Fibroblast of skin of left biceps (primary cell): ENCODE measurements around the gene NFX1.

Source experiments
- DNase-seq, 2 experiments: peaks; one replicate each; pipeline ENCODE4 v3.0.0-alpha.2; 2013; ENCODE audit warnings: low read depth in 2 of 2

NFX1 gene

DNA sequence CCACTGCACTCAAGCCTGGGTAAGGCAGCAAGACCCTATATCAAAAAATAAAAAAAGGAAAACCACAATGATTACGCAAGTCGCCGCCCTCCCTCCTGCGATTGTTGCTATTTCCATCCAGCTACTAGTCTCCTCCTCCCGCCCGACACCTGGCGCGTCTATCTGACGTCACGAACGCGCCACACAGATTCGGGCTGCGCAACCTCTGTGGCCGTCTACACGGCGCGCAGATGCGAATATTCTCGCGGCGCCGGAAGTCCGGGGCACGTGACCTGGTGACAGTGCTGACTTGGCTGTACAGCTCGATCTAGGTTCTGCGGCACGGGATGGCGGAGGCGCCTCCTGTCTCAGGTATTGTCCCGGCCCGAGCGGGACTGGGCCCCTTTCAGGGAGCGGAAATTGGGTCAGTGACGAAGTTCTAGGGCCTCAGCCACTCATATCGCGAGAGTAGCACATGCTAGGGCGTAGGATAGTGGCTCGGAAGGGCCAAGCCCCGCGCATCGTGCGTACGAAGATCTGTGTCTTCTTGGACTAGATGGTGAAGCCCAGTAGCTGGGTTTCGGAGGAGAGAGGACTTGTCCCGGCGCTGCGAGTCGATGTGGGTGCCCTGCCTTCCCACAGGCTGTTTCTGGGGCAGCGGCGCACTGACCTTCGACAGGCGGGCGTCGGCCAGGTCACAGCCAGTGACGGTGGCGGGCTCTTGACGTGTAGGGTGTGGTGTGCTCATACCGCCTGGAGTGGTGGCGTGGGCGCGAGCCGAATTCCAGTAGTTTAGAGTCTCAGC is at the start of gene NFX1:
Gene NFX1, plus strand, starts transcription at position 270 of the 784 bp plus-strand sequence. Its CDS starts 57 bp downstream, at position 327.
- DNase-seq, result peak; percentile 98

GRCh38 chr9:33241298-33241697 is 49.0 kb upstream of the NFX1 start:
- DNase-seq, result no peak

- DNase-seq, result no peak
These were observed 47.6 kb upstream of the NFX1 start for GRCh38 chr9:33242609-33243134.

DNA sequence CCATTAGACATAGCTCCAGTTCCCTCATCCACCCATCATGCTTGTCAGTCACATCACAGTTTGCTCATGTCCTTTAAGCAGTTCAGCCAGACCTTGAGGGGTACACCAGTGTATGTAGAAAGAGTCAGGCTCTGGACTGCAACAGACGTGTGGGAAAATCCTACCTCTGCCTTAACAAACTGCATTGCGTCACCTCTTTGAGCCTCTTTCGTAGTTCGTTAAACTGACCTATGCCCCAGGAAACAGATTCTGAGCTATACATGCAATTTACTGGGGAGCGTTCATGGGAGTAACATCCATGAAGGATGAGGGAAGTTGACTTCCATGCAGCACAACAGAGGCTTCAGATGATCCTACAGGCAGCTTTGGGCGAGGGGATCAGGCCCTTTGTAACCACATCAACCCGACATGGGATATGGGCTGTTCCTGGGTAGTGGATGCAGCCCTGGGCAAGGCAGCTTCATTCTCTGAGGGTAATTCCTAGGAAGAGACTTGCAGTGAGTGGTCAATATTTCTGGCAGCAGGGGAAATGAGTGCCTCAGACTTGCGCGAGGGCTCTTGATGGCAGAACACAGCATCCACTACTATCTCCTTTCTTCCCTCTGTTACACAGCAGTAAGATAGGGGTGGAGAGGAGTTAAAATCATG is 46.1 kb upstream of the NFX1 start:
- DNase-seq, result no peak

DNA sequence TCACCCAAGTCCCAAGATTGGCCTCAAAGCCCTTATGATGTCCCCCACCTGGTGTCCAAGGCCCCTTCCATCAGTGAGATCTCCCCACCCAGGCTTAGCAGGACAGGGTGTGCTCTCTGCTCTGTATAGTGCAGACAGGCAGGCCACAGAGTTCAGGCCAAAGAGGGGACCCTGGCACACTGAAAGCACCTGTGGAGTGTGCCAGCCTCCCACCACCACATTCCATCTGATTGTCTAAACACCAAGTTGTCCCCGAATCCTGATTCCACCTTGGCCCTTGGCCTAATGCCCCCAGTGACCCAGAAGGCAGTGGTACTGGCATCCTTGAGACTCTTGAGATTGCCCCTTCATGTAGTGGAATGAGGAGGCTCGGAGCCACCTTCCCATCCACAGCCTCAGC is 45.0 kb upstream of the NFX1 start:
- DNase-seq, result no peak

- DNase-seq, result no peak
These were observed 44.0 kb upstream of the NFX1 start for GRCh38 chr9:33246269-33246860.

GRCh38 chr9:33248606-33249005 is 41.7 kb upstream of the NFX1 start:
- no peak for DNase-seq

DNA sequence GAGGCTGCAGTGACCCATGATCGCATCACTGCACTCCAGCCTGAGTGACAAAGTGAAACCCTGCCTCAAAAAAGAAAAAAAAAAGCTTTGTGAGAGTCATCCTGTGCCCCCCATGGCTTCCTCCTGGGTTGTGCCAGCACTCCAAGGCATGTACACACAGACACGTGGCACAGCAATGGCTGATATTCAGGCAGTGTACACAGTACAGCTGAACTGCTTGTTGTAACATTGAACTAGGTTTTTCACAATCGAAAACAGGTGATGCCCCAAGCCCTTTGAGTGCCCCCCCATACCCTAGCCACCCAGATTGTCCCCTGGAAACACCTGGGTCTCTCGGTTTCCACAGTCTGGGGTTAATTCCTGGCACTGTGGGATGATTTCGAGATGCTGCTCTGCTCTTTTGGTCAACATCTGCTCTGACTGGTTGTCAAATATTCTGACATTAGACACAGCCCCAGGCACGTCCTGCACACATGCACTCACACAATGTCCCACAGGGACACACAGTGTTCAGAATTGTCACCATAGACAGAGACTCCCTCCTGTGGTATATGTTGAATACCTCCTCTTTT is 41.1 kb upstream of the NFX1 start:
- no peak for DNase-seq

- no peak for DNase-seq
These were observed 40.3 kb upstream of the NFX1 start for GRCh38 chr9:33249983-33250382.

DNA sequence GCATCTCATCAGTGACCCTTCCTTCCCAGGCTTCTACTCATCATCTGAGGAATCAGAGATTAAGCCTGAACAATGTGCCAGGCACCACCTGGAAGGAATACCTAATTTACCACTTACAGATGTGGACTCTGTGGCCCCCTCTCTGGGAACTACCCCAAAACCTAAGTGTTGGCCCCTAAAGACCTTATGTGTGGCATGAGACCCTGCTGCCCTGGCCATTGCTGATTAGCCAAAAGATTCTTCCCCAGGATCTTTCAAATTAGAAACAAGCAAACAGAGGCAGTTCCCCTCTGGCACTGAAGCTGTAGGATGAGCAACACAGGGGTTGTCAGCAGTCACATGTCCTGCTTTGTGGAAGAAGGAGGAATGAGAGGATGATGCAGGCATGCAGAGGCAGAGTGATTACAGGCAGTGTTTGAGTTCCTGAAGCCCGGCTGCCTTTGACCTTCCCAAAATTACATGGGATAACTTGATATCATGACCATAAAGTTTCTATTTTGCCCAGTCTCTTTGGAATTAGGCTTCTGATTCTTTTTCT is 39.8 kb upstream of the NFX1 start:
- DNase-seq, result no peak

DNA sequence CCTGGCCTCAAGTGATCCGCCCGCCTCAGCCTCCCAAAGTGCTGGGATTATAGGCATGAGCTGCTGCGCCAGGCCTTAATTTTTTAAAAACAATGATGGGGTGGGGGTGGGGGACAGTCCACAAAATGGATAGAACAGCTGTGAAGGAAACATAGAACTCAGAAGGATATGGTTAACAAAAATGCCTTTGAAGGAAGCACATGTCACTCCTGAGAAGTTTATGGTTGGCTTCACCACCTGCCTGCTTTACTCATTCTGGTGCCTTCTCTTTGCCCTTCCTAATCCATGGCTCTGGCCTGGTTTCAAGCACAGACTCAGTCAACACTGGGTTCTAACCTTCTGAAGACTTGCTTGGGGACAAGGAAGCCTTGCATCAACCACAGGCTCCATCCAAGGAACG is 36.1 kb upstream of the NFX1 start:
- DNase-seq, result no peak

GRCh38 chr9:33255014-33255413 is 35.3 kb upstream of the NFX1 start:
- DNase-seq, result no peak

DNA sequence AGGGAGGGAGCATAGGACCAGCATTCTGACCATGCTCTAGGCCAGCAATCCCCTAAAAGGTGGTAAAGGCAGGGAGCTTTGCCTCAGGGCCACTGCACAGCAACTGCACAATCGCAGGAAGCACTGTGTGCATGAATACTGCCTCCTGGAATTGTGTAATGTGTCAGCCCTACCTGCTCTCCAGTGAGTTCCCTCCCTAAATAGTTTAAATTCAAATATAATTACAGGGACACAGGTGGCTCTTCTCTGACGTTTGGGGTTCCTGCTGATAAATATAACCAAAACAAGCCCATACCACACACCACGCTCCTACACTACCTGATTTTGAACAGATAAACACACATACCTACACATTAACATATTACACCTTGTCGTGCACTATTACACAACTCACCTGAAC is 34.8 kb upstream of the NFX1 start:
- DNase-seq, result no peak

- DNase-seq, result no peak
These were observed 34.1 kb upstream of the NFX1 start for GRCh38 chr9:33256236-33256635.

GRCh38 chr9:33257276-33257675 is 33.0 kb upstream of the NFX1 start:
- no peak for DNase-seq

DNA sequence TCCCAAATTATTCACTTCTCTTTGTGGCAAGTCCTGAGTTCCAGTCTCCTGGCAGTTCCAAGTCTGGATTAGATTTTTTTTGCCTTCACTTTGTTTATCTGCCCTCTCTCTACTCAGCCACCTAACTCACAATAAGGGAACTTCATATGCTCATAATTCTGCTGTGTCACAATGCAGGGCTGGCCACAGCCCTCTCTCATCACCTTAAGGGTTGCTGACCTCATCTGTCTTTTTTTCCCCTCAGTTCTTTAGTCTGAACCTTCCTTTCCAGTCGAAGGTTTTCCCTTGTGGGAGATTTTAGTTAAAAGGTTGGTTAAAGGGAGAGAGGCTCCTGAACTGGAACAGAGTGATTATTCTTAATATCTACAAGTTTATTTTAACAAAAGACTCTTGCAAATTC is 29.9 kb upstream of the NFX1 start:
- DNase-seq, result no peak

- DNase-seq, result no peak
These were observed 26.9 kb upstream of the NFX1 start for GRCh38 chr9:33263131-33264002.

DNA sequence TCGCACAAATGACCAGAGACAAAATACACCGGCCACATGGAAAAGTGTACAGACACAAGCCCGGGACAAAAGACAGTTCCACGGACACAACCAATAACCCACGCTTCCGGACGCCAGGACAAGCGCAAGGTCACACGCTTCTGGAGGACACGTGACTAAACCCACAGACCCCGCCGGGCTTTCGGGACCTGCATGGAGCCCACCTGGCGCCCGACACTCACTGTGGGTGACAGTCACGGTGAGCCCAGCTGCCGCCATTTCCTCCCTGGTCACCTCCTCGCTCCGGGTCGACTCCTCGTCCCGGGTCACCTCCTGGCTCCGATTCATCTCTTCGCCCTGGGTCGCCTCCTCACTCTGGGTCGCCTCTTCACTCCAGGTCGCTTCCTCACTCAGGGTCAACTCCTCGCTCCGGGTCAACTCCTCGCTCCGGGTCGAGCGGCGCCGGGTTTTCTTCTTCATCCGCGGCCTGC is 26.3 kb upstream of the NFX1 start:
- DNase-seq, result no peak

DNA sequence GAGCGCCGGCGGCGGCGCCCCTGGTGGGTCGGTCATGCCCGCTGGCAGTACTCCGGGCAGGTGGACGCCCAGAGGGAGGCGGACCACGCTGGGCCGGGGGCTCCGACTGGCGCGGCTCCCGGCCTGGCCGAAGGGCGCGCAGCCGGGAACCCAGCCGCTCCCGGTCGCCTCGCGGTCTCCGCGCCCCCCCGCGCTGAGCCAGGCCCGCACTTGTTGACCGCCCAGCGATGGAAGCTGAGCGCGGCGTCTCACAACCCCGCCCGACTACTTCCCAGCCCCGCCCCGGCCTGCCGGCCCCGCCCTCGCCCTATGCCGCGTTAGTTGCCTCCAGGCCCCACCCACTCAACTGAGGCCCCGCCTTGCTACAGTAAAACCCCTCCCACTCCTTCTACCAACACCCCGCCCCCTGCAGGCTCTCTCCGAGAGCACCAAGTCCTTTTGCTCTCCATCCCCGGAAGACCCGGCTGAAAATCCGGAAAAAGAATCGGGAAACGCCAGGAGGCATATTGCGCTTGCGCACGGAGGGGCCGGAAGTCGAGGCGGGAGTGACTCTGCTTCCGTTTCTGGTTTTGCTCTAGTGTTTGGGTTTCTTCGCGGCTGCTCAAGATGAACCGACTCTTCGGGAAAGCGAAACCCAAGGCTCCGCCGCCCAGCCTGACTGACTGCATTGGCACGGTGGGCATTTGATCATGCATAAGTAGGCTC is 25.7 kb upstream of the NFX1 start, which contains the start of the genes BAG1 and CHMP5:
Gene BAG1, minus strand, starts transcription at position 236 of the 705 bp plus-strand sequence.
Gene CHMP5, plus strand, starts transcription at position 577 of the 705 bp plus-strand sequence. Its CDS starts 30 bp downstream, at position 607.
- peak; percentile 98 for DNase-seq

GRCh38 chr9:33265211-33265865 is 25.0 kb upstream of the NFX1 start:
- DNase-seq, result no peak
